ENCODE results near the gene FHAD1. TPM values are rescaled to one million over a fixed set of nuclear protein-coding genes. Genes with fewer than 3 reads are reported as not detected.

FHAD1 gene
- total and polyA plus RNA-seq, 2 of the 13 experiments (the other 11 are each of a cell fraction or from before 2014, with no cell fraction given): not detected

DNA sequence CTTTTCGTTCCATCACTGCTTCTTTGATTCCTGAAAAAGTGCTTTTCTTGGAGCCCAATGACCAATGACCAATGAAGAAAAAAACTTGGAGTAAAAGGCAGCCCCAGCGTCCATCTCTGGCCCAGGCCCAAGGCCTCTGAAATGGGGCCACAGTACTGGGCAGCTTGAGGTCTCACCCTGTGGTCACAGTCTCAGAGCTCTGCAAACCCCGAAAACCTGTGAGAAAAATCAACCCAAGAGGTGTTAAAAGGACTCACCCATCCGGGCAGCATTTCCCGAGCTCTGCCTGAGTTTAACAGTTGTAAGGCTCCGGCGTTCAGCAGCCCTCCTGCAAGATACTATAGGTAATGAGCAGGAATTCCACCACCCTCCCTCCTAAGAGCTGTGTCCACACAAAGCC is 160.6 kb downstream of the FHAD1 start:
- CTCF ChIA-PET (ENCODE audit: low intra/inter-chr PET ratio, low total read pairs): no interaction called here
- 12% methylated on average over 6 of the region's 7 CpGs for WGBS (ENCODE audit: low lambda C conversion rate)
- in situ Hi-C loops (cut with HindIII; ENCODE audit: extremely low pct_ligation_motif_present, low pct_unique_long_range_greater_than_20kb): no loop called here

More for the DNA sequence above, 160.6 kb downstream of the FHAD1 start:
- FAIRE-seq: no peak
- no peaks in the 10 kb centered on the region for H3K36me3 ChIP-seq (replicated peaks in 1 of 2; ENCODE audit: control insufficient read depth in 1 of 2, insufficient read depth in 2 of 2, low read length in 2 of 2)
- no peaks in the 10 kb centered on the region for H3K9me3 ChIP-seq (ENCODE audit: low read length)
- peaks cover 3 to 38% of the 10 kb centered on the region in 2 experiments; a peak in 3 of 5 replicates for H3K27me3 ChIP-seq (ENCODE audit: control insufficient read depth in 1 of 2, insufficient read depth in 2 of 2, low read length in 2 of 2)
- H3K4me3 ChIP-seq (replicated peaks in 1 of 3; ENCODE audit: insufficient read depth in 1 of 3, low read depth in 2 of 3, low read length in 3 of 3): no peak overlapping the region
- no peak overlapping the region for H3K27ac ChIP-seq (ENCODE audit: extremely low read length, insufficient read depth, low read length)
- TF ChIP-seq PLRG1 (conservative IDR thresholded peaks at IDR 0.05): no peak
- TF ChIP-seq ZNF562 (CRISPR knock-in tag; IDR thresholded peaks at IDR 0.05; ENCODE audit: borderline replicate concordance): no peak
- TF ChIP-seq ZNF543 (CRISPR knock-in tag; IDR thresholded peaks at IDR 0.05): no peak
- TF ChIP-seq SIX1 (CRISPR knock-in tag; IDR thresholded peaks at IDR 0.05; ENCODE audit: borderline replicate concordance): no peak
- no peak for TF ChIP-seq TCF12 (IDR thresholded peaks at IDR 0.05)
- no peak for TF ChIP-seq TCF12 (CRISPR knock-in tag; IDR thresholded peaks at IDR 0.05)
- TF ChIP-seq, protein P1, sequence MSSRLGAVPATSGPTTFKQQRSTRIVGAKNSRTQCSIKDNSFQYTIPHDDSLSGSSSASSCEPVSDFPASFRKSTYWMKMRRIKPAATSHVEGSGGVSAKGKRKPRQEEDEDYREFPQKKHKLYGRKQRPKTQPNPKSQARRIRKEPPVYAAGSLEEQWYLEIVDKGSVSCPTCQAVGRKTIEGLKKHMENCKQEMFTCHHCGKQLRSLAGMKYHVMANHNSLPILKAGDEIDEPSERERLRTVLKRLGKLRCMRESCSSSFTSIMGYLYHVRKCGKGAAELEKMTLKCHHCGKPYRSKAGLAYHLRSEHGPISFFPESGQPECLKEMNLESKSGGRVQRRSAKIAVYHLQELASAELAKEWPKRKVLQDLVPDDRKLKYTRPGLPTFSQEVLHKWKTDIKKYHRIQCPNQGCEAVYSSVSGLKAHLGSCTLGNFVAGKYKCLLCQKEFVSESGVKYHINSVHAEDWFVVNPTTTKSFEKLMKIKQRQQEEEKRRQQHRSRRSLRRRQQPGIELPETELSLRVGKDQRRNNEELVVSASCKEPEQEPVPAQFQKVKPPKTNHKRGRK (CRISPR knock-in tag; IDR thresholded peaks at IDR 0.05): no peak
- TF ChIP-seq ZNF460 (CRISPR knock-in tag; IDR thresholded peaks at IDR 0.05; ENCODE audit: borderline replicate concordance): no peak
- no peak for TF ChIP-seq CBFB (CRISPR knock-in tag; IDR thresholded peaks at IDR 0.05)
- TF ChIP-seq HES4 (CRISPR knock-in tag; IDR thresholded peaks at IDR 0.05; ENCODE audit: borderline replicate concordance): no peak
- TF ChIP-seq, protein P2, sequence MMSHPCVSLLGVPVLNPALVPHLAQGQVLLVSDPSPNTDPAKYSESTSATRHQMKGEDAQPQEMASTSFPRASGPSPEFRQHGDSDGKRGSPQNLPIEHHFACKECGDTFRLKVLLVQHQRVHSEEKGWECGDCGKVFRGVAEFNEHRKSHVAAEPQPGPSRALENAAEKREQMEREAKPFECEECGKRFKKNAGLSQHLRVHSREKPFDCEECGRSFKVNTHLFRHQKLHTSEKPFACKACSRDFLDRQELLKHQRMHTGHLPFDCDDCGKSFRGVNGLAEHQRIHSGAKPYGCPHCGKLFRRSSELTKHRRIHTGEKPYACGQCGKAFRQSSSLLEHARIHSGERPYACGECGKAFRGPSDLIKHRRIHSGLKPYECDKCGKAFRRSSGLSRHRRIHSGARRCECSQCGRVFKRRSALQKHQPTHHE (CRISPR knock-in tag; IDR thresholded peaks at IDR 0.05; ENCODE audit: borderline replicate concordance): no peak
- no peak for TF ChIP-seq ERF (CRISPR knock-in tag; IDR thresholded peaks at IDR 0.05)
- no peak for TF ChIP-seq ZNF317 (CRISPR knock-in tag; IDR thresholded peaks at IDR 0.05)
- no peak for TF ChIP-seq EZH2 (conservative IDR thresholded peaks at IDR 0.05; ENCODE audit: low read depth, low read length)
- TF ChIP-seq CHCHD3 (CRISPR knock-in tag; IDR thresholded peaks at IDR 0.05): no peak
- no peak for TF ChIP-seq TBX3 (IDR thresholded peaks at IDR 0.05; ENCODE audit: borderline replicate concordance)
- no peak overlapping the region for H3K4me2 ChIP-seq (ENCODE audit: low read depth, low read length)
- H3K4me1 ChIP-seq (ENCODE audit: insufficient read depth, low read length): peaks cover 44% of the 10 kb centered on the region
- intact Hi-C loops (cut with micrococcal nuclease; ENCODE audit: unreplicated experiment): loop anchor here (5.0 kb wide), 1 partner anchor 35 kb away; no protein-coding TSS in a partner anchor
- POLR2A ChIA-PET: no interaction called here
- H3K79me2 ChIP-seq (ENCODE audit: insufficient read depth, low read length): no peaks in the 10 kb centered on the region
- DNase-seq (ENCODE audit: low spot score): no peak
- ATAC-seq: no peak
- H2AFZ ChIP-seq (ENCODE audit: low read length): no peak overlapping the region
- BruUV-seq (replicated peaks): no TSS peak
- no peak overlapping the region for H3K9ac ChIP-seq (ENCODE audit: insufficient read depth, low read depth, low read length)
- H4K20me1 ChIP-seq (ENCODE audit: insufficient read depth, low read length): no peaks in the 10 kb centered on the region

Data from HepG2 (cell line).